Fibroblast of the conjunctiva (primary cell): Measurements from ENCODE around the gene GALNT9.
"Not testable (repeated sequence)": the region's sequence is repeated elsewhere in the genome, so short reads cannot be mapped to it uniquely, and the experiment has no call there.

Experiments used
- DNase-seq: peaks from one replicate; pipeline ENCODE4 v3.0.0-alpha.2; 2010; ENCODE audit warnings: low read depth

Gene GALNT9

DNA sequence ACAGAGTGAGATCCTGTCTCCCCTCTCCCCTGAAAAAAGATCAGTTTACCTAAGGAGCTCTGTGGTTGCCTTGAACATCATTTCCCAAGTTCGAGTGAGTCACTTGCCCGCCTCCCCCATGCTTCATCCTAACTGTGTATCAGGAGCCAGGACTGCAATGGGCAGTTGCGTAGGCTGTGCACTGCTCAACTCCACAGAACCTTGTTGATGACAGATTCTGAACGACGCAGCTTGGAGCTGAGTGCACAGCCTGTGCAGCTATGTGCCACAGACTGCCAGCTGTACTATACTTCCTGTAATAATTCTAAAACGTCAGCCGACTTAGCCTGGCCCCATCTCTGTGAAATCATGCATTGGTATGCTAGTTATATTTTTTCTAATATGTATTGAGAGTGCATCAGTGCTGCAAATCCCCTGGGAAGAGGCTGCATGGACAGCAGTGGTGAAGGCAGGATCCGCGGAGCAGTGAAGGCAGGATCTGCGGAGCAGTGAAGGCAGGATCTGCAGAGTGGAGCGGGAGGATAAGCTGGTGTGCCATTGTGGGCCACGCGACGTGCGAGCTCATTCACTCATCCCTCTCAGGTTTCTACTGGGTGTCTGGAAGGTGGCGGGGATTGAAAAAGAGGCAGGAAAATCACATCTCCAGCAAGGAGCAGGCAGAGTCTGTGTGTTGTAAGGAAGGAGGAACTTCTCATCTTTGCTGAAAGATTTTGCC is 80.8 kb downstream of the GALNT9 start:
- DNase-seq = no peak

DNA sequence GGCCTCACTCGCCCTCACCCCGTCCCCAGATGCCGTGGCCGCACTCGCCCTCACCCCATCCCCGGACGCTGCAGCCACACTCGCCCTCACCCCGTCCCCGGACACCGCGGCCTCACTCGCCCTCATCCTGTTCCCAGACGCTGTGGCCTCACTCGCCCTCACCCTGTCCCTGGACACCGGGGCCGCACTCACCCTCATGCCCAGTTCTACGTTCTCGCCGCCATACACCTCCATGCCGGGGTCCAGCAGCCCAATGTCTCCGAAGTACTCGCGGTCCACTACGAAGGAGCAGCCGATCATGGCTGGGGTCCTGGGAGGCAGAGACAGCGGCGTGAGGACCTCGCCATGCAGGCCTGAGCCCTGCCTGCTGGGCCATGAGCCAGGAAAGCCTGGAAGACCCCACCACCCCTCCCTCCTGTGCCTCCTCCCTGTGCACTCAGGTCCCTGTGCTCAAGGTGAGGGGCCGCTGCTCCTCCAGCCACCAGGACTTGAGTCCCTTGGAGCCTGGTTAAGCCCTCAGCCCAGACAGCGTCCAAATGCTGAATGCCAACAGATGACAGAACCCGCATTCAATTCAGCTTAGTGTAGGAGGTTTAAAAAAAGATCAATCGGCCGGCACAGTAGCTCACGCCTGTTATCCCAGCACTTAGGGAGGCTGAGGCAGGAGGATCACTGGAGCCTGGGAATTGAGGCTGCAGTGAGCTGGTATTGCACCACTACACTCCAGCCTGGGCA is 81.5 kb downstream of the GALNT9 start:
- DNase-seq = no peak

DNA sequence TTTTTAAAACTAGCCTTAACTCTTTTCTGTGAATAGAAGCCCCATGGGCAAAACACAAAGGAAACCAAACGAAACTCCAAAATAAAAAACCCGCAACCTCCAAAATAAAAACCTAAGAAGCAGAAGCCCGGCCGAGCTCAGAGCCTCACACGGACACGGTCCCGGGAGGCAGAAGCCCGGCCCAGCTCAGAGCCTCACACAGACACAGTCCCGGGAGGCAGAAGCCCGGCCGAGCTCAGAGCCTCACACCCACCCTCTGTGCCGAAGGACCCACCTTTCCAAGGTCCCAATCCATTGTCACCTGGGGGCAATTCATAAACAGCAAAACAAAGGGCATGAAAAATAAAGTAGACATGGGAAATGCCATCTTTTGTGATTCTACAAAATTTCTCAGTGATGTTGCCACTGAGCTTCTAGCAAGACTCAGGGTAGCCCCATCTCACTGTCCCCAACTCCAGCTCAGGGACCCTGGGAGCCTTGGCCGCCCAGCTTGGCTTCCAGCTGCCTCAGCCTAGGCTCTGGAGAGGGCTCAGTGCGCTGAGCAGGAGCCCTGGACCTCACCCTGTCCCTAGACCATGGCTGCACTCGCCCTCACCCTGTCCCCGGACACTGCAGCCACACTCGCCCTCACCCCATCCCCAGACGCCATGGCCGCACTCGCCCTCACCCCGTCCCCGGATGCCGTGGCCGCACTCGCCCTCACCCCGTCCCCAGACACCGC is 82.2 kb downstream of the GALNT9 start:
- no peak for DNase-seq

DNA sequence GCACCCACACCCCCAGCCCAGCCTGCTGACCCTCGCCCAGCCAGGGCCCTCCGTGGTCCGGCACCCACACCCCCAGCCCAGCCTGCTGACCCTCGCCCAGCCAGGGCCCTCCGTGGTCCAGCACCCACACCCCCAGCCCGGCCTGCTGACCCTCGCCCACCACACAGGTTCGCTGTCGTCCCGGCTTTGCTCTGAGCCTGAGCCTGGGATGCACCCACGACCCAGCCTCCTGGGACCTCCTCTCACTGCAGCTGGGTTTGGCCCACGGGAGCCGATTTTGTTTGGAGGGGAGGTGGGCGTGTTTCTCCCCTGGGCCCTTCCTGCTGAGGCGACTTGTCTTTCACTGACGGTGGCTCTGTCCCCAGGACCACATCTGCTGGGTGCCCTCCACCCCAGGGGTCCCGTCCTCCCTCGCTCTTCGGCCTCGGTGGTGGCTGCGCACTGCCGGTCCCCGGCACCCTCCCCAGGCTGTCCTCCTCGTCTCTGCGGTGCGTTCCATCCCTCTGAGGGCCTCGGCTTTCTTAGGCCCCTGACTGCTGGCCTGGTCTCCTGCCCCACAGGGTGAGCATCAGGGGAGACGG is 83.8 kb downstream of the GALNT9 start:
- no peak for DNase-seq

DNA sequence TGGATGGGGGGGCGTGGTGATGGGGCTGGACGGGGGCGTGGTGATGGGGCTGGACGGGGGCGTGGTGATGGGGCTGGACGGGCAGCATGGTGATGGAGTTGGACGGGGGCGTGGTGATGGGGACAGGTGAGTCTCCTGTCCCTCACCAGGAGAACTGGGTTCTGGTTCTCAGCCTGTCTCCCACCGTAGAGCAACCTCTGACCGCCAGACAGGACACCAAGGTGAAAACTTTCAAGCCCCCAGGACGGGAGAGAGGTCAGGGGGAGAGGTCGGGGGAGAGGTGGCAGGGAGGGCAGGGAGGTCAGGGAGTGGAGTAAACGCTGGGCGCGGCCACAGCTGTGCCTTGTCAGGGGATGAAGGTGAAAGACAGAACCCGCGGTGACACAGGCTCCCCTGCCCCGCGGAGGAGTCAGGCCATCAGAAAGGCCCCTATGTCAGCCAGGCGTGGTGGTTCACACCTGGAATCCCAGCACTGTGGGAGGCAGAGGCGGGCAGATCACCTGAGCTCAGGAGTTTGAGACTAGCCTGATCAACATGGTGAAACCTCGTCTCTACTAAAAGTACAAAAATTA is 84.6 kb downstream of the GALNT9 start:
- no peak for DNase-seq

DNA sequence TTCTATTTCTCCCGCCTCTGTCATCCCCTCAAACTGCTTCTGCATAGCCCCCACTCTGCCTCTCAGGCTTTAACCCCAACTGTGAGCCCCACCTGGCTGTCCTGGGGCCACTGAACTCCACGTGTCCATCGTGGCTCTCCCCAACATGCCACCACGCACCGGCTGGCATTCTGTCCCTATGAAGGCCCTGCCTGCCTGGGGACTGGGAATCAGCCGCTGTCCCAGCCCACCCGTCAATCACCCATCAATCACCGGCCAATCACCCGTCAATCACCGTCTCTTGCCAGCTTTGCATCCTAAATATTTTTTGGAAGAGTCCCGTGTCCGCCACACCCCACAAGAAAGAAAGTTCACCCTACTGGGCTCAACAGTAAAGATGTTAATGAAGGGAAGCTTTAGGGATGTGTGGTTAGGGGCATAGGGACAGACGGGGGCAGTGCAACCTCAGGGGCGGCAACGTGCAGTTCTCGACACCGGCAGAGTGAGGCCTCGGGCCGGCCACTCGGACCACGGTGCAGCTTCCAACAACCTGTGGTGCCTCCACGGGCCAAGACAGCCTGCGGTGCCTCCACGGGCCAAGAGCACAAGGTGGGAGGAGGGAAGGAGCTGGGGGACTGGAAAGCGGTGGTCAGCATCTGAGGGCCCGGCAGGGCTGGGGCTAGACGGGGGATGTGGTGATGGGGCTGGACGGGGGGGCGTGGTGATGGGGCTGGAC is 85.6 kb downstream of the GALNT9 start:
- DNase-seq = no peak

DNA sequence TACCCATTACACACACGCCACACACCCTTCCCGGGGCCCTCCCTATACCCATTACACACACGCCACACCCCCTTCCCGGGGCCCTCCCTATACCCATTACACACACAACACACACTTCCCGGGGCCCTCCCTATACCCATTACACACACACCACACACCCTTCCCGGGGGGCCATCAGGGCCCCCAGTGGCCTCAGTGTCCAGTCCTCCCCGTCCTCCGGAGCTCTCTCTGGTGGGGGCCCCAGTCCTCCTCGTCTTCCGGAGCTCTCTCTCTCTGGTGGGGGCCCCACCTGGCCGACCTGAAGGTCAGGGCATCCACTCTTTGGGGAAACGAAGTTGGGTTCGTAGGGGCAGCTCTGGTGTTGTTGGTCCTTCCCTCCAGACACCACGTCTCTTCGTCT is 86.2 kb downstream of the GALNT9 start:
- not testable (repeated sequence) for DNase-seq

DNA sequence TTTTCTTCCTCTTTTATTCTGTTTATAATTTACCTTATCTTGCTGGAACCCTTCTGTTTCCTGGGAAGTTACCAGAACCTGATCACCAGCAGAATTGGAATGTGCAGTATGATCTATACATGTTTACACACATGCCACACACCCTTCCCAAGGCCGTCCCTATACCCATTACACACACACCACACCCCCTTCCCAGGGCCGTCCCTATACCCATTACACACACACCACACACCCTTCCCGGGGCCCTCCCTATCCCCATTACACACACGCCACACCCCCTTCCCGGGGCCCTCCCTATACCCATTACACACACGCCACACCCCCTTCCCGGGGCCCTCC is 88.8 kb downstream of the GALNT9 start:
- DNase-seq = not testable (repeated sequence)

DNA sequence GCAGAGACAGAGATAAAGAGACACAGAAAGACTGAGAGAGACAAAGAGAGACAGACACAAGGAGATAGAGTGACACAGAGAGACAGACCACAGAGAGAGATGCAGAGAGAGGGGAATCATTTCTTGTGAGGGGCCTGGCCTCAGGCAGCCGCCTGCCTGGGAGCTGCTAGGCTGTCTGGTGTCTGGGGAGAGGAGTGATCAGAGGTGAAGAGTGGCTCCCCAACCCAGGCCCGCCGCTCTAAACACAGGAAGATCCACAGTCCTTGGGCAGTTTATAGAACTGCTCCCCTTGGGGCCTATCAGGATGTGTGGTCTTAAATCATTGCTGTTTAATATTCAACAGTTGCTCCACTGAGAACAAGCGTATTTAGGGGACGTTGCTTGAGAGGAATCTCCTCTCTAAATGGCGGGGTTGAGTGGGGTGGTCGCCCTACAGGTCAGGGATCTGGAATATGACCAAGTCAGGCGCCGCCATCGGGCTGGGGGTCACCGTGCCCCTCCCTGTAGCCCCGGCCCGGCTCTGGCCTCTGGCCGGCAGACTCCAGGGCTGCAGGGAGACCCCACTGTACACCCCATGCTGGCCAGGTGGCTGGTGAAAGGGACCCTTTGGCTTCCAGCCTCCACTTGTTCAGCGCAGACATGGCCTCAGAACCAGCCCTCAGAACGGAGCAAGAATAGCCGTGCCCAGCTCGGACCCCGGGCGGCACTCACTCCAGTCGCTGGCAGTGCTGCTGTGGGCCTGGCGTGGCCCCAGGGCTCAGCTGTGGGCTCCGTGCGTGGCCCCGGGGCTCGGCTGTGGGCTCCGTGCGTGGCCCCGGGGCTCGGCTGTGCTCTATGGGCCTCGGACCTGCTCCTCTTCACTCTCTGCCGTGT is 89.4 kb downstream of the GALNT9 start:
- no peak for DNase-seq

DNA sequence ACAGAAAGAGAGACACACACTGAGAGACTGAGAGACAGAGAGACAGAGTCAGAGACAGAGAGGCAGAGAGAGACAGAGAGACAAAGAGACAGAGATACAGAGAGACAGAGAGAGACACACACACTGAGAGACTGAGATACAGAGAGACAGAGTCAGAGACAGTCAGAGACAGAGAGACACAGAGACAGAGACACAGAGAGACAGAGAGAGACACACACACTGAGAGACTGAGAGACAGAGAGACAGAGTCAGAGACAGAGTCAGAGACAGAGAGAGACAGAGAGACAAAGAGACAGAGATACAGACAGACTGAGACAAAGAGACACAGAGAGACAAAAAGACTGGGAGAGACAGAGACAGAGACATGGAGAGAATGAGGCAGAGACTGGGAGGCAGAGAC is 90.0 kb downstream of the GALNT9 start:
- DNase-seq = no peak

DNA sequence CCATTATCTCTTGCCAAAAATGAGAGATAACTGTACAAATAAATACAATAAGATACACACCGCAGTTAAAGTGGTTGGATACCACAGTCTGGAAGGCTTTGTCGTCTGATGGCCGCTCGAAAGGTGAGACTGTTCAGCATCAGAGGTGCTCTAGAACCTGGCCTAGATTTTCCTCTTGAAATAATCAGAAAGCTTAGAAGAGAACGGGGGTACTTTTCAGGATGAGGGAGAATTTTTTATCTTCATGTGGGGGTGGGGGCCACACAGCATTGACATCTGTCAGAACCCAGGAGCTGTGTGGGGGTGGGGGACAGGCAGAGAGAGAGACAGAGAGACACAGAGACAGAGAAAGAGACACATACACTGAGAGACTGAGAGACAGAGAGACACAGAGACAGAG is 90.5 kb downstream of the GALNT9 start:
- no peak for DNase-seq

DNA sequence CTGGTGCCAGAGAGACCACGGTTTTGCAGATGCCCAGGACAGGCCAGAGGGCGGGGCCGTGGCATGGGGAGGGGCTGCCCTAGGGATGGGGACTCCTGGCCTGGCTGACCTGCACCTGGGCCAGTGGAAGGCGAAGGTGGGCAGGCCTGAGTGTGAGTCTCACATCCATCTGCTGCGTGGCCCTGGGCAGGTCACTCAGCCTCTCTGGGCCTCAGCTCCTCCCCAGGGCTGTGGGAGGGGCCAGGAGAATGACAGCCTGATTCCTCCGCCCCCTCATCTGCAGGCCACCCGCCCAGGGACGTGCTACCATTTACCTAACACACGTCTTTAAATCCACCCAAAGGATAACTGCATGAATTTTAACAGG is 90.9 kb downstream of the GALNT9 start:
- no peak for DNase-seq

DNA sequence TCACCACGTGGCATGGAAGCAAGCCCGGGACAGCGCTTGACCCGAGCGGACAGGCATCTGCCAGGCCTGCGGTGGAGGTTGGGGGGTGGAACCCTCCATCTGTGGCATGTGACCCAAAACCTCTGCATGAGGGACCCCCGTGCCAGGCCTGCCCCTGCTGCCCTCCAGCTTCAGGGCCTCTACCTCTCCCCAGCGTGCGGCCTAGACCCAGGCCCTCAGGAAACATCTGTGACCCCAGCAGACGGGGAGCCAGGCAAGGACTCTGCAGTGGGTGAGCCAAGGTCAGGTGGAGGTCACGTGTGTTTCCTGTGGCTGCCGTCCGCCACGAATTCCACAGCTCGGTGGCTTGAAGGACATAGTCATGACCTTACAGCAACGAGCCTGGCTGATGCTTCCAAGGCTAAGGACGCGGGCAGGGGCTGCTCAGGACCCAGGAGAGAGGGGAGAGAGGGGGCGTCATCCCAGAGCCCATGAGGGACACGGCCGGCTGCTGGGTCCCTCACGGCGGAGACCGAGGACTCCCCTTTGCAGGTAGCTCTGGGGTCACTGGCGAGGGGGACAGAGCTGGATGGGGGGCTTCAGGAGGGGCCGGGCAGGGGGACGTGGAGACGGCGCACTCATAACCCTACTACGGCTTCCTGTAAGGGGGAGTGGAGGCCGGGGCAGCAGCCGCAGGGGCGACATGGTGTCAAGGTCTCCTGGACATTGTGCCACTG is 91.5 kb downstream of the GALNT9 start:
- no peak for DNase-seq

DNA sequence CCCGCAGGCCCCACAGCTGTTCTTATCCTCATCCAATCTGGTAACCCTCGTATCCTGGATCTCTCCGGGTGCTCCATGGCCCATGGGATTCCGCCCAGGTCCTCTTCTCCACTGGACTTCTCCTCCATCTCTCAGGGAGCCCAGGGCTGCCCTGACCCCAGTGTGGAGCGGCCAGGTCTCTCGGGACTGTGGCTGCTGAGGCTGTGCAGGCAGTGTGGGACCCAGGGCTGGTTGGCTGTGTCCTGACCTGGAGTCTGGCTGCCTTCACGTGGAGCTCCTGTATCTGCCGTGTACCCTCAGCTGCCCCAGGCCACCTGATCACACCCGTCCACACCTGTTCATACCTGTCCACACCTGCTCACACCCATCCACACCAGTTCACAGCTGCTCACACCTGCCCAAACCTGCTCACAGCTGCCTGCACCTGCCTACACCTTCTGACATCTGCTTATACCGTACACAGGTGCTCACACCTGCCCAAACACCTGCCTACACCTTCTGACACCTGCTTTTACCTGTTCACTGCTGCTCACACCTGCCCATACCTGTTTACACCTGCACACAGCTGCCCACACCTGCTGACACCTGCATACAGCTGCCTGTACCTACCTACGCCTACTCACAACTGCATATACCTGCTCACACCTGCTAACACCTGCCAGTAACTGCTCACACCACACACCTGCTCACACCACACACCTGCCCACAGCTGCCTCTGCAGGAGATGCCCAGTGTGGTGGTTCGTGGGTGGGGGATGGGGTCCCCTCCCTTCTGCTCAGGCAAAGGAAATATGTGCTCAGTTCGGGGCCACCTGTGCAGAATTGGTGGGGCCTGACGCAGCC is 92.2 kb downstream of the GALNT9 start:
- no peak for DNase-seq

DNA sequence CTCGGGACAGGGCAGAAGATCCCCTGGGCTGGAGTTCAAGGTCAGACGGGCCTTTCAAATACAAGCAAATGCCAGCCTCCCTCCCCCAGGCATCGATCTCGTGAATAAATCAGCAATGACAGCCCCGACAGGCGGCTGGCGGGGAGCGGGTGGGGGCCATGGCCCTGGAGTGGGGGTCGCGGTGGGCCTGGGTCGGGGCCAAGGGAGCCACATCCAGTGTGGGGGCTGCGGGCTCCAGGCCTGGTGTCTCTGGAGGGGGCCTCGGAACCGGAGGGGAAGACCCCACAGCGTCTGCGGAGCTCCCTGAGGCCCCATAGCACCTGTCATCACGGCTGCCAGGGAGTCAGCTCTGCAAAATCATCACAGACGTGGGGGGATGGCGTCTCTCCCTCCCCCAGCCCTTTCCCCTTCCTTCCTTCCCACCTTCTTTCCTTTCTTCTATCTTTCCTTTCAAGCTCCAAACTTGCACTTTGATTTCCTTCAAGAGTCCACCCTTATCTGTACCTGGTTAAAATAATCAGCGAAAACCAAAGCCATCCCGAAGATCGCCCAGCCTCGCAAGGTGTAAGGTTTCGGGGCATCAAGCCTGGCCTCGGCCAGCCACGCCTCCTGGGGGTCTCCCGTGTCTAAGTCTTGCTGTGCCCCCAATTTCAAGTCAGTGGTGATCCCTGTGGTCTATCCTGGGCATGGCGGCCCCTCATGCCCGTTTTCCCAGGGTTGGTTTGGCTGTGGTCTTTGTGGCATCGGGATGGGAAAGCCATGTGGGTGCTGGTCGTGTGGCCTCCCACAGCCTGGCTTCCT is 93.1 kb downstream of the GALNT9 start:
- no peak for DNase-seq

DNA sequence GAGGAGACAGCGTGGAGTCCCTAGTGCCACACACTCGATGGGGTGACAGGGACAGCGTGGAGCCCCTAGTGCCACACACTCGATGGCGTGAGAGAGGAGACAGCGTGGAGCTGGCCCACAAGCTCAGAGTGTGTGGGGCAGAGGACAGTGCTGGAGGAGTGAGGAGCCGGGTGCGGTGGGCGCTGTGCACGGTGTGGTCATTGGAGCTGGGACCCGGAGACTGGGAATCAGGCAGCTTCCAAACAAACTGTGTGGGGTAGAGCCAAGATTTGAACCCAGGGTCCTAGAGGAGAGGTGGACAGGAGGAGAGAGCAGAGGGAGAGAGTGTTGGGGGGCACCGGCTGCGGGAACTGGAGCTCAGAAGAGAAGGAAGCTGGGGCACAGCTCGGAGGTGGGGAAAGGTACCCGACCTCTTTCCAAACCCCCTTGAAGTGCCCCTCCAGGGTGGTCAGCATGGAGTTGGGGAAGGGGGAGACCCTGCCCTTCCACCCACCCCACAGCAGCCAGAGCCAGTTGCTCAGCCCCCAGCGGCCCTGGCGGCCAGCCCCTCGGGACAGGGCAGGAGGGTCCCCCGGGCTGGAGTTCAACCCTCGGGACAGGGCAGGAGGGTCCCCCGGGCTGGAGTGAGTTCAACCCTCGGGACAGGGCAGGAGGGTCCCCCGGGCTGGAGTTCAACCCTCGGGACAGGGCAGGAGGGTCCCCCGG is 94.1 kb downstream of the GALNT9 start:
- DNase-seq = no peak

DNA sequence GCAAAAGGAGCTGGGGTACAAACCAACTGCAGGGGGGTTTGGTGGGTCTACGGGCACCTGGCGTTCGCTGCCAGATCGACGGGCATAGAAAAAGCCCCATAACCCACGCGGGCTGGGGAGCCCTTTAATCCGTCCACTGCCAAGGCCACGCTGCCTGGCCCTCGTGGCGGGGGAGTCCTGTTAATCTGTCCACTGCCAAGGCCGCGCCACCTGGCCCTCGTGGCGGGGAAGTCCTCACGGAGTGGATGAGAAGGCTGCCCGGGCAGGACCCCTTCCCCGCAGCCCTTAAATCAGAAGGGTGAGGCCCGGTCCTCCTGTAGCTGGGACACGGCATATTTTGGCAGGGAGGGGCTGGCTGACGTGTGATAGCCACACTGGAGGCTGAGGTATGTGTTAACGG is 99.0 kb downstream of the GALNT9 start:
- no peak for DNase-seq

DNA sequence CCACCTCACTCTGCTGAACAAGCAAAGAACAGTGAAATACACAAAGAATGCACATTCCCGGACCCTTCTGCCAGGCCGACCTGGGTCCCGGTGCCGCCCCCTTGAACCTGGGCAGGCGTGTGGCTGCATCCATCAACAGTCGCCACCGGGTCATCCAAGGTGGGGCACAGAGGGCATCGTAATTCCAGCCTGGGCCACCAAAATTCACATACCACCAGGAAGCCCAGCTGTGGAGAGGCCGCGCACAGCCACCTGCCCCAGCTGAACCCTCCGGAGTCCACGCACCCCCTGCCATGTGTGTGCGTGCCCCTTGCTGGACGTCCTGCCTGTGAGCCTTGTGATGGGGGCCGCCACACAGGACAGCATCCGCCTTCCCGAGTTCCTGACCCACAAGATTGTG is 99.5 kb downstream of the GALNT9 start:
- DNase-seq = no peak
